Aorta (tissue), 5 donors: ENCODE results near the gene SCCPDH. TPM values are rescaled to one million over a fixed set of nuclear protein-coding genes. Genes with fewer than 3 reads are reported as not detected.

Source experiments
- ATAC-seq: fragments of 200-7000 bp; cut with Tn5 transposase; one replicate; pipeline ENCODE4 v1.9.1; 2022; ENCODE audit warnings: moderate library complexity; ENCODE audit not compliant: low FRiP score
- DNase-seq, 2 donors: peaks; one replicate each; pipeline ENCODE4 v3.0.0-alpha.2; 2020
- H3K27ac ChIP-seq, 2 donors: one replicate each; pipeline ENCODE4 v1.5.1; 2013; ENCODE audit warnings: low read length in 2 of 2, mild to moderate bottlenecking in 2 of 2, moderate library complexity in 2 of 2, control low read depth in 1 of 2, inconsistent platforms in 1 of 2, low read depth in 1 of 2
- H3K27me3 ChIP-seq, 2 donors: one replicate each; pipeline ENCODE4 v1.6.1; 2013; ENCODE audit warnings: control low read depth in 1 of 2, low read length in 1 of 2, mild to moderate bottlenecking in 1 of 2, moderate library complexity in 1 of 2; ENCODE audit not compliant: insufficient read depth in 2 of 2, control insufficient read depth in 1 of 2
- H3K36me3 ChIP-seq, 2 donors: one replicate each; pipeline ENCODE4 v1.6.1; 2013; ENCODE audit warnings: control low read depth in 1 of 2, low read length in 1 of 2, mild to moderate bottlenecking in 1 of 2; ENCODE audit not compliant: insufficient read depth in 2 of 2, control insufficient read depth in 1 of 2
- H3K4me1 ChIP-seq, 2 donors: one replicate each; pipeline ENCODE4 v1.6.1; 2013; ENCODE audit warnings: low read length in 2 of 2, control low read depth in 1 of 2, mild to moderate bottlenecking in 1 of 2, moderate library complexity in 1 of 2; ENCODE audit not compliant: insufficient read depth in 2 of 2, control insufficient read depth in 1 of 2
- H3K4me3 ChIP-seq, 2 donors: one replicate each; pipeline ENCODE4 v1.5.1; 2013; ENCODE audit warnings: low read length in 2 of 2, control low read depth in 1 of 2, mild to moderate bottlenecking in 1 of 2
- H3K9me3 ChIP-seq: one replicate; pipeline ENCODE4 v1.6.1; 2013; ENCODE audit warnings: mild to moderate bottlenecking, low read length; ENCODE audit not compliant: control insufficient read depth
- WGBS, 2 donors: extraction: QIAGEN DNeasy Blood & Tissue Kit; methylation state at CpG; one replicate each; pipeline ENCODE4 v1.1.7; 2013; 5-methylcytosine and 5-hydroxymethylcytosine counted together
- intact Hi-C, 2 donors: fragments of 100-400 bp; cut with DNase I; formaldehyde crosslinking; loops; one replicate each; pipeline versions ENCODE4 v1.14.2 to v1.15.0; 2022
- polyA plus RNA-seq, 2 donors: library from polyadenylated mRNA; stranded (reverse); fragments of 200-250 nt; gene quantifications; one replicate each; pipeline ENCODE4 v1.2.3, GENCODE V29; 2013
- total RNA-seq, 2 donors: library from RNA; stranded (reverse); fragmentation: NEBNext Ultra II Directional; extraction: Animal tissue kit (Norgen Biotek cat#: 25700); gene quantifications; one replicate each; pipeline ENCODE4 v1.2.1, GENCODE V29; 2021
- donor health status: healthy with polysubstance abuse.
- donor health status: Bipolar disorder and iron deficiency.
- donor health status: DM: no; HTN: no; CAD: no.
- donor health status: DM: no; HTN: no; CAD: no.
- donor health status: DM: yes; HTN: yes; CAD: no.

SCCPDH gene
- total and polyA plus RNA-seq, 4 donors = 16.6 to 24.8 (median 18.3) TPM

- no peaks in the 10 kb centered on the region for H3K27me3 ChIP-seq
- H3K9me3 ChIP-seq = no peaks in the 10 kb centered on the region
- H3K27ac ChIP-seq = no peak overlapping the region
- no peak for DNase-seq
- no peaks in the 10 kb centered on the region for H3K4me1 ChIP-seq
- WGBS, 2 donors = 78 to 81% methylated on average over 12 of the region's 12 CpGs
- no peak for ATAC-seq
- no peak overlapping the region for H3K4me3 ChIP-seq
- intact Hi-C loops = no loop called here
- H3K36me3 ChIP-seq = peaks cover 0 to 2% of the 10 kb centered on the region in 2 donors
Measured at GRCh38 chr1:246748867-246749266, 24.7 kb downstream of the SCCPDH start.

- H3K9me3 ChIP-seq = no peaks in the 10 kb centered on the region
- WGBS, 2 donors = 75 to 79% methylated on average over 7 of the region's 7 CpGs
- ATAC-seq (no peak), DNase-seq (no peak)
- no peak overlapping the region for H3K27ac ChIP-seq
- H3K4me3 ChIP-seq = no peak overlapping the region
- no peaks in the 10 kb centered on the region for H3K4me1 ChIP-seq
- H3K27me3 ChIP-seq = no peaks in the 10 kb centered on the region
- no peaks in the 10 kb centered on the region for H3K36me3 ChIP-seq
- intact Hi-C loops = no loop called here
Measured at GRCh38 chr1:246750752-246751151, 26.5 kb downstream of the SCCPDH start.

- no peaks in the 10 kb centered on the region for H3K27me3 ChIP-seq
- no peaks in the 10 kb centered on the region for H3K36me3 ChIP-seq
- no peak overlapping the region for H3K4me3 ChIP-seq
- intact Hi-C loops = no loop called here
- no peak overlapping the region for H3K27ac ChIP-seq
- WGBS, 2 donors = 60% methylated on average over 22 of the region's 22 CpGs
- peak in 1 of 2 donors; percentile 81 for DNase-seq
- no peaks in the 10 kb centered on the region for H3K4me1 ChIP-seq
- ATAC-seq = peak; percentile 67
- H3K9me3 ChIP-seq = no peaks in the 10 kb centered on the region
Measured at GRCh38 chr1:246753670-246754535, 29.7 kb downstream of the SCCPDH start.

- DNase-seq = no peak
- intact Hi-C loops = no loop called here
- 81 to 84% methylated on average over 8 of the region's 8 CpGs for WGBS, 2 donors
- Histone ChIP-seq H3K27ac (no peak overlapping the region), H3K36me3 (no peaks in the 10 kb centered on the region), H3K4me3 (no peak overlapping the region), H3K4me1 (no peaks in the 10 kb centered on the region), H3K27me3 (no peaks in the 10 kb centered on the region), H3K9me3 (no peaks in the 10 kb centered on the region)
- no peak for ATAC-seq
Measured at GRCh38 chr1:246755419-246755818, 31.2 kb downstream of the SCCPDH start.

GRCh38 chr1:246760422-246761347 is 36.5 kb downstream of the SCCPDH start:
- no peak for ATAC-seq
- H3K36me3 ChIP-seq = peaks cover 7% of the 10 kb centered on the region in 2 donors

GRCh38 chr1:246761396-246761795 is 37.2 kb downstream of the SCCPDH start:
- intact Hi-C loops = no loop called here
- no peak for ATAC-seq
- no peak for DNase-seq
- H3K9me3 ChIP-seq = no peaks in the 10 kb centered on the region
- H3K4me1 ChIP-seq = no peaks in the 10 kb centered on the region
- H3K36me3 ChIP-seq = peaks cover 7% of the 10 kb centered on the region in 2 donors
- WGBS, 2 donors = 79 to 88% methylated on average over 7 of the region's 7 CpGs
- H3K27ac ChIP-seq = no peak overlapping the region
- no peaks in the 10 kb centered on the region for H3K27me3 ChIP-seq
- H3K4me3 ChIP-seq = no peak overlapping the region

More at GRCh38 chr1:246760422-246761347, 36.5 kb downstream of the SCCPDH start:
- intact Hi-C loops = no loop called here
- no peak for DNase-seq
- H3K9me3 ChIP-seq = no peaks in the 10 kb centered on the region
- no peaks in the 10 kb centered on the region for H3K4me1 ChIP-seq
- 74 to 75% methylated on average over 14 of the region's 14 CpGs for WGBS, 2 donors
- H3K27ac ChIP-seq = no peak overlapping the region
- no peak overlapping the region for H3K4me3 ChIP-seq
- no peaks in the 10 kb centered on the region for H3K27me3 ChIP-seq

- intact Hi-C loops = no loop called here
- no peak for DNase-seq
- Histone ChIP-seq H3K4me3 (no peak overlapping the region), H3K27ac (no peak overlapping the region), H3K4me1 (no peaks in the 10 kb centered on the region), H3K27me3 (no peaks in the 10 kb centered on the region), H3K9me3 (no peaks in the 10 kb centered on the region), H3K36me3 (peaks cover 6 to 9% of the 10 kb centered on the region in 2 donors)
- 88 to 91% methylated on average over 3 of the region's 3 CpGs for WGBS, 2 donors
- no peak for ATAC-seq
Measured at GRCh38 chr1:246765521-246765920, 41.3 kb downstream of the SCCPDH start.

- no peak for ATAC-seq
- WGBS, 2 donors = 75 to 79% methylated on average over 11 of the region's 11 CpGs
- H3K36me3 ChIP-seq = peaks cover 0 to 4% of the 10 kb centered on the region in 2 donors
- intact Hi-C loops = no loop called here
- H3K4me1 ChIP-seq = no peaks in the 10 kb centered on the region
- H3K4me3 ChIP-seq = no peak overlapping the region
- no peaks in the 10 kb centered on the region for H3K9me3 ChIP-seq
- DNase-seq = no peak
- no peak overlapping the region for H3K27ac ChIP-seq
- no peaks in the 10 kb centered on the region for H3K27me3 ChIP-seq
Measured at GRCh38 chr1:246768403-246769020, 44.3 kb downstream of the SCCPDH start.
